ENCODE measurements around the gene TMOD1. TPM values are rescaled to one million over a fixed set of nuclear protein-coding genes. Genes with fewer than 3 reads are reported as not detected.

Gene TMOD1
- total and polyA plus RNA-seq, 9 of the 15 experiments (the other 6 are each of a cell fraction or from before 2014, with no cell fraction given) = 7.1 to 41.2 (median 14.2) TPM

DNA sequence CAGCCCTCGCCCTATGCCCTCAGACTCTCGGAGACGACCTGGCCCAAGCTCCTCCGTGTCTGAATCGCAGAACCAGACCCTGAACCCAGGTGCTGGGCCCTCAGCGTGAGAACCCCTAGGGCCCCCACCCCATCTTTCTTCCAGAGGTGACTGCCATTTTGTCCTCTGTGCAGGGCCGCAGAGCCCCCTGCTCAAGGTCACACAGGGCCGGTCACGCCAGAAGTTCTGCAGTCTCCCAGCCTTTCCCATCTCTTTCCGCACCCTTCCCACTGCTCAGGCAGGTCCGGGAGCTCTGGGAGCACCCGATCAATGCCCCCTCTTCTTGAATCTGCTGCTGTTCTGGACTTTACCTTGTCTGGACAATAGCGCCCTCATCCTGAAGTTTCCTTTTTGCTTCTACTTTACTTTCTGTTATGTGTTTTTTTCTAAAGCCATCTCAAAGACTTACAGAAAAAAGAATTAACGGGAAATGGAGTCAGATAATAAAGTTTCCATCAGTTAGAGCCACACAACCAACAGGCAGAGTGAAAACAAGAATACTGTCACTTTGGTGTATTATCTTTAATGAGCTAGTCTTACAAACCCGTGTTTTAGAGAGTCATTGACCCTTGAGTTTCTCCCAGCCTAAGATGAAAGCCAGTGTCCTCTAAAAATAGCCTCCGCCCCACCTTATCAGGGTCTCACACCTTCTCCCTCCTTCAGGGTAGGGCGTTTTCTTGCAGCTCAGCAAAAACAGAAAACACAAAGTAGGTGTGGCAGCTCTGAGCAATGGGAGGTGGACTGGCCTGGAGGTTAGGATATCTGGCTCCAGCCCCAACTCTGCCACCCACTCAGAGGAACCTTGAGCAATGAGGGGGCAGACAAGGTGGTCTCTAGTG lies 1.8 kb downstream of the TMOD1 start (continued):
- TF ChIP-seq, protein P1, sequence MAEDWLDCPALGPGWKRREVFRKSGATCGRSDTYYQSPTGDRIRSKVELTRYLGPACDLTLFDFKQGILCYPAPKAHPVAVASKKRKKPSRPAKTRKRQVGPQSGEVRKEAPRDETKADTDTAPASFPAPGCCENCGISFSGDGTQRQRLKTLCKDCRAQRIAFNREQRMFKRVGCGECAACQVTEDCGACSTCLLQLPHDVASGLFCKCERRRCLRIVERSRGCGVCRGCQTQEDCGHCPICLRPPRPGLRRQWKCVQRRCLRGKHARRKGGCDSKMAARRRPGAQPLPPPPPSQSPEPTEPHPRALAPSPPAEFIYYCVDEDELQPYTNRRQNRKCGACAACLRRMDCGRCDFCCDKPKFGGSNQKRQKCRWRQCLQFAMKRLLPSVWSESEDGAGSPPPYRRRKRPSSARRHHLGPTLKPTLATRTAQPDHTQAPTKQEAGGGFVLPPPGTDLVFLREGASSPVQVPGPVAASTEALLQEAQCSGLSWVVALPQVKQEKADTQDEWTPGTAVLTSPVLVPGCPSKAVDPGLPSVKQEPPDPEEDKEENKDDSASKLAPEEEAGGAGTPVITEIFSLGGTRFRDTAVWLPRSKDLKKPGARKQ (CRISPR knock-in tag; IDR thresholded peaks at IDR 0.05) = no peak
- TF ChIP-seq STAG1 (CRISPR knock-in tag; IDR thresholded peaks at IDR 0.05; ENCODE audit: borderline replicate concordance) (no peak), ETV1 (tag; conservative IDR thresholded peaks at IDR 0.05; ENCODE audit: low read depth) (no peak), ZNF584 (CRISPR knock-in tag; IDR thresholded peaks at IDR 0.05; ENCODE audit: low read depth) (no peak), CTBP1 (IDR thresholded peaks at IDR 0.05; ENCODE audit: borderline replicate concordance) (peak; percentile 85), POLR2B (IDR thresholded peaks at IDR 0.05; ENCODE audit: low read depth, partially characterized antibody) (peak; percentile 52), TFAM (CRISPR knock-in tag; conservative IDR thresholded peaks at IDR 0.05) (no peak)
- TF ChIP-seq, protein P2, sequence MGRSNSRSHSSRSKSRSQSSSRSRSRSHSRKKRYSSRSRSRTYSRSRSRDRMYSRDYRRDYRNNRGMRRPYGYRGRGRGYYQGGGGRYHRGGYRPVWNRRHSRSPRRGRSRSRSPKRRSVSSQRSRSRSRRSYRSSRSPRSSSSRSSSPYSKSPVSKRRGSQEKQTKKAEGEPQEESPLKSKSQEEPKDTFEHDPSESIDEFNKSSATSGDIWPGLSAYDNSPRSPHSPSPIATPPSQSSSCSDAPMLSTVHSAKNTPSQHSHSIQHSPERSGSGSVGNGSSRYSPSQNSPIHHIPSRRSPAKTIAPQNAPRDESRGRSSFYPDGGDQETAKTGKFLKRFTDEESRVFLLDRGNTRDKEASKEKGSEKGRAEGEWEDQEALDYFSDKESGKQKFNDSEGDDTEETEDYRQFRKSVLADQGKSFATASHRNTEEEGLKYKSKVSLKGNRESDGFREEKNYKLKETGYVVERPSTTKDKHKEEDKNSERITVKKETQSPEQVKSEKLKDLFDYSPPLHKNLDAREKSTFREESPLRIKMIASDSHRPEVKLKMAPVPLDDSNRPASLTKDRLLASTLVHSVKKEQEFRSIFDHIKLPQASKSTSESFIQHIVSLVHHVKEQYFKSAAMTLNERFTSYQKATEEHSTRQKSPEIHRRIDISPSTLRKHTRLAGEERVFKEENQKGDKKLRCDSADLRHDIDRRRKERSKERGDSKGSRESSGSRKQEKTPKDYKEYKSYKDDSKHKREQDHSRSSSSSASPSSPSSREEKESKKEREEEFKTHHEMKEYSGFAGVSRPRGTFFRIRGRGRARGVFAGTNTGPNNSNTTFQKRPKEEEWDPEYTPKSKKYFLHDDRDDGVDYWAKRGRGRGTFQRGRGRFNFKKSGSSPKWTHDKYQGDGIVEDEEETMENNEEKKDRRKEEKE (IDR thresholded peaks at IDR 0.05; ENCODE audit: borderline replicate concordance in 1 of 2, control insufficient read depth in 1 of 2, low read depth in 2 of 2, low read length in 1 of 2) = no peak
- TF ChIP-seq, protein P3, sequence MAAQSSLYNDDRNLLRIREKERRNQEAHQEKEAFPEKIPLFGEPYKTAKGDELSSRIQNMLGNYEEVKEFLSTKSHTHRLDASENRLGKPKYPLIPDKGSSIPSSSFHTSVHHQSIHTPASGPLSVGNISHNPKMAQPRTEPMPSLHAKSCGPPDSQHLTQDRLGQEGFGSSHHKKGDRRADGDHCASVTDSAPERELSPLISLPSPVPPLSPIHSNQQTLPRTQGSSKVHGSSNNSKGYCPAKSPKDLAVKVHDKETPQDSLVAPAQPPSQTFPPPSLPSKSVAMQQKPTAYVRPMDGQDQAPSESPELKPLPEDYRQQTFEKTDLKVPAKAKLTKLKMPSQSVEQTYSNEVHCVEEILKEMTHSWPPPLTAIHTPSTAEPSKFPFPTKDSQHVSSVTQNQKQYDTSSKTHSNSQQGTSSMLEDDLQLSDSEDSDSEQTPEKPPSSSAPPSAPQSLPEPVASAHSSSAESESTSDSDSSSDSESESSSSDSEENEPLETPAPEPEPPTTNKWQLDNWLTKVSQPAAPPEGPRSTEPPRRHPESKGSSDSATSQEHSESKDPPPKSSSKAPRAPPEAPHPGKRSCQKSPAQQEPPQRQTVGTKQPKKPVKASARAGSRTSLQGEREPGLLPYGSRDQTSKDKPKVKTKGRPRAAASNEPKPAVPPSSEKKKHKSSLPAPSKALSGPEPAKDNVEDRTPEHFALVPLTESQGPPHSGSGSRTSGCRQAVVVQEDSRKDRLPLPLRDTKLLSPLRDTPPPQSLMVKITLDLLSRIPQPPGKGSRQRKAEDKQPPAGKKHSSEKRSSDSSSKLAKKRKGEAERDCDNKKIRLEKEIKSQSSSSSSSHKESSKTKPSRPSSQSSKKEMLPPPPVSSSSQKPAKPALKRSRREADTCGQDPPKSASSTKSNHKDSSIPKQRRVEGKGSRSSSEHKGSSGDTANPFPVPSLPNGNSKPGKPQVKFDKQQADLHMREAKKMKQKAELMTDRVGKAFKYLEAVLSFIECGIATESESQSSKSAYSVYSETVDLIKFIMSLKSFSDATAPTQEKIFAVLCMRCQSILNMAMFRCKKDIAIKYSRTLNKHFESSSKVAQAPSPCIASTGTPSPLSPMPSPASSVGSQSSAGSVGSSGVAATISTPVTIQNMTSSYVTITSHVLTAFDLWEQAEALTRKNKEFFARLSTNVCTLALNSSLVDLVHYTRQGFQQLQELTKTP (IDR thresholded peaks at IDR 0.05; ENCODE audit: low read depth in 1 of 2, partially characterized antibody in 2 of 2) = peak; percentile 34 to 70
- TF ChIP-seq, protein P4, sequence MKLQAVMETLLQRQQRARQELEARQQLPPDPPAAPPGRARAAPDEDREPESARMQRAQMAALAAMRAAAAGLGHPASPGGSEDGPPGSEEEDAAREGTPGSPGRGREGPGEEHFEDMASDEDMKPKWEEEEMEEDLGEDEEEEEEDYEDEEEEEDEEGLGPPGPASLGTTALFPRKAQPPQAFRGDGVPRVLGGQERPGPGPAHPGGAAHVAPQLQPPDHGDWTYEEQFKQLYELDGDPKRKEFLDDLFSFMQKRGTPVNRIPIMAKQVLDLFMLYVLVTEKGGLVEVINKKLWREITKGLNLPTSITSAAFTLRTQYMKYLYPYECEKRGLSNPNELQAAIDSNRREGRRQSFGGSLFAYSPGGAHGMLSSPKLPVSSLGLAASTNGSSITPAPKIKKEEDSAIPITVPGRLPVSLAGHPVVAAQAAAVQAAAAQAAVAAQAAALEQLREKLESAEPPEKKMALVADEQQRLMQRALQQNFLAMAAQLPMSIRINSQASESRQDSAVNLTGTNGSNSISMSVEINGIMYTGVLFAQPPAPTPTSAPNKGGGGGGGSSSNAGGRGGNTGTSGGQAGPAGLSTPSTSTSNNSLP (IDR thresholded peaks at IDR 0.05; ENCODE audit: borderline replicate concordance, low read depth, low read length) = 0 out of 2 replicates have a peak, but pooled peaks have one; percentile 74

Measured in K562 (cell line).